BJ (cell line): ENCODE data around the gene CHRNB2. TPM values are rescaled to one million over a fixed set of nuclear protein-coding genes. Genes with fewer than 3 reads are reported as not detected.

Source experiments
- CTCF ChIA-PET: fragments of 350-600 bp; formaldehyde crosslinking; extraction: SDS; loops from one replicate; lab custom pipeline; 2021; ENCODE audit warnings: antibody characterized with exemption, inconsistent platforms; lab: Yijun Ruan, JAX
- POLR2A ChIA-PET: fragments of 300-600 bp; sonication (Branson Sonifier 250); formaldehyde crosslinking; extraction: SDS; loops from one replicate; lab custom pipeline; 2021; ENCODE audit warnings: antibody characterized with exemption; lab: Charles Lee
- DNase-seq: peaks from one replicate; pipeline ENCODE4 v3.0.0-alpha.2; 2011; ENCODE audit warnings: low read depth
- H3K27me3 ChIP-seq: 2 replicates; pipeline ENCODE4 v1.6.0; 2011; ENCODE audit warnings: low read length; ENCODE audit not compliant: control insufficient read depth, insufficient read depth
- H3K36me3 ChIP-seq: 2 replicates; pipeline ENCODE4 v1.5.1; 2011; ENCODE audit warnings: low read length; ENCODE audit not compliant: control insufficient read depth, insufficient read depth
- H3K4me3 ChIP-seq: 2 replicates; pipeline ENCODE4 v1.5.1; 2011; ENCODE audit warnings: low read depth, mild to moderate bottlenecking, control low read depth, low read length
- polyA plus RNA-seq: library from polyadenylated mRNA; depleted of rRNA; stranded (reverse); fragments of >200 nt; gene quantifications from 2 replicates; pipeline ENCODE4 v1.2.3, GENCODE V29; 2011
- TF ChIP-seq, protein P1 (sequence below): IDR thresholded peaks from 2 replicates; pipeline ENCODE4 v1.5.1; 2011; ENCODE audit warnings: low read depth, mild to moderate bottlenecking, control low read depth, inconsistent platforms, low read length, moderate library complexity; ENCODE audit not compliant: insufficient read depth

Gene CHRNB2
- polyA plus RNA-seq, 1 experiment, result 0.06 TPM

DNA sequence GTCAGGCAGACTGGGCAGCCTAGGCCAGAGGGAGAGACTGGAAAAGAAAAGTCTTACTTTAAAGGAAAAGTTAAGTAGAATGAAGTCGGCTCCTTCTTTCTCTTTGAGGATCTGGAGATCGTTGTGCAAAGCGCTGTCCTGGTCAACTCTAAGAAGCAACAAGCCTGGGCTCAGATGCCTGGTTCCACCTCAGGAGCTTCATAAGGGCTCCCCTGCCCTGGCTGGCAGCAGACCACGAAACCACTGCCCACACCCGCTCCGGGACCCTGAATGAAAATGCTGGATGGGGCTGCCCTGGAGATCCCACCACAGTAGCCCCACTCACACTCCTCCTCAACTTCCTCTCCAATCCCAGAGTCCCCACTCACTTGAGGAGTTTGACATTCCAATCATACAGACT, 15.5 kb upstream of the CHRNB2 start:
- Histone ChIP-seq H3K4me3 (no peak overlapping the region), H3K27me3 (no peaks in the 10 kb centered on the region), H3K36me3 (peaks cover 44% of the 10 kb centered on the region)
- CTCF ChIA-PET, result interaction anchor here (0.7 kb wide), 1 partner anchor 354 kb away, joined by 3 read pairs; no protein-coding TSS in a partner anchor
- TF ChIP-seq, protein P1, sequence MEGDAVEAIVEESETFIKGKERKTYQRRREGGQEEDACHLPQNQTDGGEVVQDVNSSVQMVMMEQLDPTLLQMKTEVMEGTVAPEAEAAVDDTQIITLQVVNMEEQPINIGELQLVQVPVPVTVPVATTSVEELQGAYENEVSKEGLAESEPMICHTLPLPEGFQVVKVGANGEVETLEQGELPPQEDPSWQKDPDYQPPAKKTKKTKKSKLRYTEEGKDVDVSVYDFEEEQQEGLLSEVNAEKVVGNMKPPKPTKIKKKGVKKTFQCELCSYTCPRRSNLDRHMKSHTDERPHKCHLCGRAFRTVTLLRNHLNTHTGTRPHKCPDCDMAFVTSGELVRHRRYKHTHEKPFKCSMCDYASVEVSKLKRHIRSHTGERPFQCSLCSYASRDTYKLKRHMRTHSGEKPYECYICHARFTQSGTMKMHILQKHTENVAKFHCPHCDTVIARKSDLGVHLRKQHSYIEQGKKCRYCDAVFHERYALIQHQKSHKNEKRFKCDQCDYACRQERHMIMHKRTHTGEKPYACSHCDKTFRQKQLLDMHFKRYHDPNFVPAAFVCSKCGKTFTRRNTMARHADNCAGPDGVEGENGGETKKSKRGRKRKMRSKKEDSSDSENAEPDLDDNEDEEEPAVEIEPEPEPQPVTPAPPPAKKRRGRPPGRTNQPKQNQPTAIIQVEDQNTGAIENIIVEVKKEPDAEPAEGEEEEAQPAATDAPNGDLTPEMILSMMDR, result no peak
- POLR2A ChIA-PET, result no interaction called here
- no peak for DNase-seq

DNA sequence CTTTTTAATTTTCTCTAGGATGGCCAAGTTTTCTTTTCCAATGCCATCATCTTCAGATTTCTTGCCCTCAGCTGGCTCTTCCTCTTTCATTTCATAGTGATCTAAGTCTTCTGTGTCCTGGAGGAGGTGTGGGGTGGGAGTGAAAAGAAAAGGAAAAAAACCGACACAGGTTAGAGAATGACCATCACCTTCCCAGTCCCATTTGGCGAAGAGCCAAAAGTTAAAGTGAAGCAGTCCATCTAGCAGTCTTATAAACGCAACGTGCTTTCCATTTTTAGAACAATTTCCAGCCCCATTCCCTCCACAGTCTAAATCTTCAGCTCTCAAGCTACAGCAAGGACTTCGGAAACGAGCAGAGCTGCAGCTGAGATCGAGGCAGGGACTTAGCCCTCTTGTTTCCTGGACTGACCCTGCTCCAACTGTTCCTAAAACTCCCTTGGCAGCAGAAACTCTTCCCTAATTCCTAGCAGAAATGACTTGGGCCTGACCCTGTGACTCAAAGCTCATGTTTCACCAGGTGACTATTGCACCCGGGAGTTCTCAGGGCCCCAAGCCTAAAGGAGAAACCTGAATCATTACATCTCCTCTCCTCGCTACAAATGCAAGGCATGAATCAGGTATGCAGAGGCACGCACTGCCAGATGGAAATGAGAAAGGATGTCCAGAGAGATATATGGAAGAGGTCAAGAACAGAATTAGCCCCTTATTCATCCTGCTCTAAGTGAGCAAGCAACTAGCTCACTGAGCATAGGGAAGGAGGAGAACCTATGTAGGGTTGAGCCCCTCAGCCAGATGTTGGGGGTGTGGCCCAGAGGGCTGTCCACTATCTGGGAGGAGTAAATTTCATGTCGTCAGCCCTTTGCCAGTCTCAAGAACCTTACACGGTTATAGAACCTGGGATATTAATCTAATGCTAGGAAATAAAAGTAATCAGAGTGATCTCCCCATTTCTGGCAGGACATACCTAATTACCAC, 14.2 kb upstream of the CHRNB2 start:
- POLR2A ChIA-PET, result no interaction called here
- DNase-seq, result no peak
- no peaks in the 10 kb centered on the region for H3K27me3 ChIP-seq
- CTCF ChIA-PET, result interaction anchor here (0.6 to 3.5 kb wide), 5 partner anchors 10 to 408 kb away, joined by 3 to 15 read pairs (median 3); no protein-coding TSS in a partner anchor
- TF ChIP-seq, protein P1, result no peak
- peaks cover 44% of the 10 kb centered on the region for H3K36me3 ChIP-seq
- H3K4me3 ChIP-seq, result no peak overlapping the region

DNA sequence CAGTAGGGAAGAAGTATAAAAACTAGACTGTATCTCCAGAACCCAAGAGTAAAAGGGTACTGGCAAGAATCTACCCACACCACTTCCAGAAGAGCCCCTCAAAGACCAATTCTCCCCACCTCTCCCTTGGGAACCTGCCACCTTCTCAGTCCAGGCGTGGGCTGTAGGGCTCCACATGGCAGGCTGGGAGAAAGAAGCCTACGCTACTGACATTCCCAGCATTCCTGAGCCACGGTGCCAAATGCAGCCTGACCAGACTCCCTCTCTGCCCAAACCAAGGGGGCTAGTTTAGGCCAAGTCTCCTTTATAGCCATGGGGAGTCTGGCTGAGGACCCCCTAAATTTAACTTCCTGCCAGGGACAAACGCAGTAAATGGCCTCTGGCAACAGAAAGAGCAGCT, 11.2 kb upstream of the CHRNB2 start:
- ChIA-PET CTCF (interaction anchor here (1.1 to 2.0 kb wide), 3 partner anchors 10 to 322 kb away, joined by 3 to 4 read pairs (median 3); no protein-coding TSS in a partner anchor), POLR2A (no interaction called here)
- DNase-seq, result no peak
- H3K27me3 ChIP-seq, result no peaks in the 10 kb centered on the region
- H3K36me3 ChIP-seq, result peaks cover 29% of the 10 kb centered on the region
- TF ChIP-seq, protein P1, result no peak
- peak overlapping the region; percentile 85 for H3K4me3 ChIP-seq

DNA sequence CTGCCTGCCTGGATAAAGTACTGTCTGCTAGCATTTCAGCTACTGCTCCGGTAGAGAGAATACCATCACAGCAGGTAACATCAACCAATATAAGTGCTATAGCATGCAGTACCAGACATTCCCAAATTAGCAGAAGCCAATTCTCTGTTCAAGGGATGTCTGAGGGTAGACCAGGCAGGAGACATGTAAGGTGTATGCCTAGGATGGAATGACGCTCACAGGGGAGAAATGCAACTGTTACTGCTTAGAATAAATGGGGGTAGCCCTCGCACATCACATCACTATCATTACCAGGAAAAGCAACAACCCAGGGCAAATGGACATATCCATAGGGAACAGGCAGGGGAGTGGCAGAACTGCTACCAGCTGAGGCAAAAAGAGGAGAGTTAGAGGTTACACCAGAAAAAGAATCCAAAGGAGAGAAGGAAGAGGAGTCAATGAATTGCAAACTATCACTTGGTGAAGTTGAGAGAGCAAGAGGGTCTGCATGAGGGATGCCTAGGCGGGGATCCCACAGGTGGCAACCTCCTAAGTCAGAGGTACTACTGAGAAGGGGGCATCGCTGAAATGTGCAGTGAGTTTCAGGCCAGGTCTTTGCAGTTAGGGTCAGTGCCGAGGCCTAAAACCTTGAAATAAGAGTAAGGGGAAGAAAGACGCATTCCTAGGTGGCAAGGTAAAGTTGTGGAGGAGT, 10.2 kb upstream of the CHRNB2 start:
- Histone ChIP-seq H3K36me3 (peaks cover 23% of the 10 kb centered on the region), H3K4me3 (peak overlapping the region; percentile 85), H3K27me3 (no peaks in the 10 kb centered on the region)
- no peak for DNase-seq
- ChIA-PET POLR2A (no interaction called here), CTCF (interaction anchor here (0.7 to 2.0 kb wide), 4 partner anchors 11 to 321 kb away, joined by 3 to 4 read pairs (median 3); no protein-coding TSS in a partner anchor)
- TF ChIP-seq, protein P1, result no peak
